ENCODE data around the gene BZW2.

BZW2 gene

DNA sequence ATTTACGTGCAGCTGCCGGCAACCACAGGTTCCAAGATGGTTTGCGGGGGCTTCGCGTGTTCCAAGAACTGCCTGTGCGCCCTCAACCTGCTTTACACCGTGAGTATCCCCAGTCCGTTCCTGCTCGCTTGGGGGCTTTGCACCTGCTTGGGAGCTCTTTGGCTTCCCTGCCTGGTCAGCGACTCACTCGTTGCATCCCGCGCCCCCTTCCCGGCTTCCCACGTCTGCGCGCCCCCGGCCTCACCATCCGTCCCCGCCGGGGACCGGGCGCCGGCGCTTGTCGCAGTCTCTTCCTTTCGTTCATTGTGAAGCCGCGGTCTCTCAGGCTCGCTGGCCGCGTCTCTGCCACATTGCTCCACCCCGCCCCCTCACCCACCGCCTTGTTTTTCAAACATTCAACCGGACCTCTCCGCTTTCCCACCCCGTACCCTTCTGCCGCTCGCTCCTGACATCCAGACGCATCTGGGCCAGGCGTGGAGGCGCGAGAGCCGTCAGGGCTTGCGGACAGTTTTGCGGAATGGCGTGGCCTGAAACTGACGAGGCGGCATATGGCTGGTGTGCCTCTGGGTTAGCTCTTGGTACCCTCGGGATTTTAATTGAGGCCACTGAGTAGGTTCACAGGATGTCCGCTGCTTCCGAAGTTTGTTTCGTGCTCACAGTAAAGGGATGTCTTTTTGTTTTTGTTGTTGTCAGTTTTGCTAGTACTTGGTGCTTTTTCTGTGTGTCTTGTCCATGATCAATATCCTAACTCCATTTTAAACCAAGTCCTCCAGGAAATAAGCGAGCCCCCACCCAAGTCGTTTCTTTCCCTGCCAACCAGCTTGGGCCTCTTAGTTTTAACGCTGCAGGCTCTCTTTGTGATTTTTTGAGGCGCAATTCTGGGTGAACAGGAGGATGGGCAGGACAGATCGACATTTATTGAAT lies 108.2 kb downstream of the BZW2 start:
- no peak for DNase-seq (ENCODE audit: low read depth)

DNA sequence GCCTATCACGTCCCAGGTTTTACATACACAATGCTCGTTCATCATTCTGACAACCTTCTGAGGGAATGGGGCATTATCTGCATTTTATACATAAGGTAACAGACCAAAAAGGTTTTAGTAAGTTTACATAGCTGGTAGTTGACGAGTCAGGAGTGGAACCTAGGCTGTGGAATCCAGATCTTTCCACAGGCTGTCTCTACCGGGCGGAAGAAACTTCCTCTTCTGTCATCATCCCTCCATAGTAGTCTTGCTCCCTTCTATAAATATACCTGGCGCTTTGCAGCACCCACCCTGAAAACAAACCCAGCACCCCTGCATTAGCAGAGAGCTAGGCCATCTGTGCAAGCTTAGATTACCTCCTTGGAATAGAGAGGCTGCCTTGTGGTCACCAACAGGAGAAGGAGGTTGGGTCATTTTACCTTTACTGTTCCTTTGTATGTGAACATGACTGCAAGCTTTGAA lies 108.9 kb downstream of the BZW2 start:
- DNase-seq (ENCODE audit: low read depth), result no peak

DNA sequence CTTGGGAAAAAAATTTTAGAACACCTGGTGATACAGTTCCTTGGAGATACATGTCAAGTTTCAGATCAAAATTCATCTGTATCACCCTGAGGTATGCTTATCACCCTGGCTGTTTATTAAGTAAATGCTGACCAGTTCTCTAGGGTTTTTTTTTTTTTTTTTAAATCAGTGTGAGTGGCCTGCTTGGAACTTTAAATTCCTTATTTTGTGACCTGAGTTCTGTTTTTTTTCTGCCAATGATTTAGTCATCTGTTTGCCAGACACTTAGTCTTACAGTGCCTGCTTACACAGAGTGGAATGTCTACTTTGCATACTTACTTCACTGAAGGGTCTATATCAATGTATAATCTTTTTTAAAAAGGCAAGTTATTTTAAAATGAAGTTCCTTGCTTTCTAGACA lies 109.4 kb downstream of the BZW2 start:
- DNase-seq (ENCODE audit: low read depth), result no peak

Measured in HS-5 (cell line).